ENCODE measurements around the gene DCDC2C.

- TF ChIP-seq ZNF232 (CRISPR knock-in tag; IDR thresholded peaks at IDR 0.05) (no peak), HMGXB4 (CRISPR knock-in tag; IDR thresholded peaks at IDR 0.05) (no peak), CTCF (IDR thresholded peaks at IDR 0.05) (no peak), SP1 (CRISPR knock-in tag; conservative IDR thresholded peaks at IDR 0.05) (no peak), ATF1 (CRISPR knock-in tag; IDR thresholded peaks at IDR 0.05) (no peak), E2F4 (CRISPR knock-in tag; IDR thresholded peaks at IDR 0.05; ENCODE audit: borderline replicate concordance, low read depth) (no peak), PREB (CRISPR knock-in tag; IDR thresholded peaks at IDR 0.05; ENCODE audit: borderline replicate concordance) (no peak)
These were observed 36.2 kb upstream of the DCDC2C start for GRCh38 chr2:3667151-3667631.

Measured in WTC11 (cell line).